Activated T-cell treated with anti-CD3 and anti-CD28 coated beads, Interleukin-2, amount 50 U/mL, for 24 hours (primary cell): ENCODE results near the gene TBC1D22A.

Experiments used
- DNase-seq: peaks from one replicate; pipeline ENCODE4 v3.0.0-alpha.2; 2020
- H3K27ac Mint-ChIP-seq: 2 replicates; pipeline ENCODE4 v1.8.0; 2020; ENCODE audit warnings: mild to moderate bottlenecking, mixed read lengths
- H3K27me3 Mint-ChIP-seq: 2 replicates; pipeline ENCODE4 v1.8.0; 2020; ENCODE audit warnings: mixed read lengths
- H3K36me3 Mint-ChIP-seq: 2 replicates; pipeline ENCODE4 v1.8.0; 2020; ENCODE audit warnings: low read depth, mixed read lengths
- H3K4me1 Mint-ChIP-seq: 2 replicates; pipeline ENCODE4 v1.8.0; 2020; ENCODE audit warnings: low read depth, mixed read lengths
- H3K4me3 Mint-ChIP-seq: 2 replicates; pipeline ENCODE4 v1.8.0; 2020; ENCODE audit warnings: mild to moderate bottlenecking, moderate library complexity, mixed read lengths
- H3K9me3 Mint-ChIP-seq: 2 replicates; pipeline ENCODE4 v1.8.0; 2020; ENCODE audit warnings: mixed read lengths

The TBC1D22A gene

DNA sequence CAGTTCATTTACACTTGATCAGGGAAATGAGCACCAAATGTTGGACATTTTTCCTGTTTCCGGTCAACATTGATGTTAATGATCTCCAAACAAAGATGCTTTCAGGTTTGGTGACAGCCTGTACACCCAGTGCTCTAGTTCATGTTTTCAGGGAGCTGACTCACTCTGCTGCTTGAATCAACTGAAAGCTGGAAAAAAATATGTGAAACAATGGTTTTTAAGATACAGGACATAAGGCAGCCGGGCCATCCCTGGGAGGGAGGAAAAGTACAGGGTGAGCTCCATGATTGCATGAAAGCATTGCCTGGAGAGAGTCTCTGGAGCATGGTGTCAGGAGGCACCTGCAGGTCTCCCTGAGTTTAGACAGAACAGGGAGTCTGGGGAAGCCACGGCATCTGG is 259.6 kb downstream of the TBC1D22A start:
- no peak for DNase-seq
- peaks cover 55% of the 10 kb centered on the region for H3K36me3 Mint-ChIP-seq
- no peaks in the 10 kb centered on the region for H3K27me3 Mint-ChIP-seq
- H3K4me1 Mint-ChIP-seq = peaks cover 39% of the 10 kb centered on the region
- peaks cover 4% of the 10 kb centered on the region for H3K9me3 Mint-ChIP-seq
- H3K27ac Mint-ChIP-seq = peak overlapping the region; percentile 87
- H3K4me3 Mint-ChIP-seq = no peak overlapping the region

GRCh38 chr22:47022475-47022874 is 260.0 kb downstream of the TBC1D22A start:
- Mint-ChIP-seq H3K9me3 (peaks cover 4% of the 10 kb centered on the region), H3K27me3 (no peaks in the 10 kb centered on the region), H3K36me3 (peaks cover 51% of the 10 kb centered on the region), H3K27ac (peak overlapping the region; percentile 87), H3K4me1 (peaks cover 39% of the 10 kb centered on the region), H3K4me3 (no peak overlapping the region)
- no peak for DNase-seq

GRCh38 chr22:47023871-47024270 is 261.4 kb downstream of the TBC1D22A start:
- H3K4me3 Mint-ChIP-seq = no peak overlapping the region
- peaks cover 39% of the 10 kb centered on the region for H3K36me3 Mint-ChIP-seq
- H3K27me3 Mint-ChIP-seq = no peaks in the 10 kb centered on the region
- peaks cover 4% of the 10 kb centered on the region for H3K9me3 Mint-ChIP-seq
- H3K4me1 Mint-ChIP-seq = peaks cover 39% of the 10 kb centered on the region
- no peak for DNase-seq
- H3K27ac Mint-ChIP-seq = no peak overlapping the region

DNA sequence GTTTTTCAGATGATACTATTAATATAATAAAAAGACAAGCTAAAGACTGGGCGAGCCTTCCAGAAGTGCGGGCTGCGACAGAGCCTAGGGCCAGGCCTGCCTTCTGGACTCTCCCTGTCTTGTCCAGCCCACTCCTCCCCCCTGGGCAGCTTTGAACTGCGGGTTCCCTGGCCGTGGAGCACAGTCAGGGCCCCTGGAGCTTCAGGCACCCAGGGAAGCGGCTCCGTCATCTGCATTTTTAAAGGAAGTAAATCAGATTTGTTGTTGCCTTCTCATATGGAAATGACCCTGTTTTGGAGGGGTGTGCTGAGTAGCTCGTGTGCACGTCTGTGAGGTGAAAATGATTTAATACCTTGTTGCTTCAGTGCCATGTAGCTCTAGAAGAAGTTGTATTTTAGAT is 265.3 kb downstream of the TBC1D22A start:
- peaks cover 26% of the 10 kb centered on the region for H3K36me3 Mint-ChIP-seq
- H3K9me3 Mint-ChIP-seq = no peaks in the 10 kb centered on the region
- H3K4me1 Mint-ChIP-seq = peaks cover 13% of the 10 kb centered on the region
- no peak overlapping the region for H3K27ac Mint-ChIP-seq
- H3K27me3 Mint-ChIP-seq = no peaks in the 10 kb centered on the region
- no peak for DNase-seq
- no peak overlapping the region for H3K4me3 Mint-ChIP-seq

DNA sequence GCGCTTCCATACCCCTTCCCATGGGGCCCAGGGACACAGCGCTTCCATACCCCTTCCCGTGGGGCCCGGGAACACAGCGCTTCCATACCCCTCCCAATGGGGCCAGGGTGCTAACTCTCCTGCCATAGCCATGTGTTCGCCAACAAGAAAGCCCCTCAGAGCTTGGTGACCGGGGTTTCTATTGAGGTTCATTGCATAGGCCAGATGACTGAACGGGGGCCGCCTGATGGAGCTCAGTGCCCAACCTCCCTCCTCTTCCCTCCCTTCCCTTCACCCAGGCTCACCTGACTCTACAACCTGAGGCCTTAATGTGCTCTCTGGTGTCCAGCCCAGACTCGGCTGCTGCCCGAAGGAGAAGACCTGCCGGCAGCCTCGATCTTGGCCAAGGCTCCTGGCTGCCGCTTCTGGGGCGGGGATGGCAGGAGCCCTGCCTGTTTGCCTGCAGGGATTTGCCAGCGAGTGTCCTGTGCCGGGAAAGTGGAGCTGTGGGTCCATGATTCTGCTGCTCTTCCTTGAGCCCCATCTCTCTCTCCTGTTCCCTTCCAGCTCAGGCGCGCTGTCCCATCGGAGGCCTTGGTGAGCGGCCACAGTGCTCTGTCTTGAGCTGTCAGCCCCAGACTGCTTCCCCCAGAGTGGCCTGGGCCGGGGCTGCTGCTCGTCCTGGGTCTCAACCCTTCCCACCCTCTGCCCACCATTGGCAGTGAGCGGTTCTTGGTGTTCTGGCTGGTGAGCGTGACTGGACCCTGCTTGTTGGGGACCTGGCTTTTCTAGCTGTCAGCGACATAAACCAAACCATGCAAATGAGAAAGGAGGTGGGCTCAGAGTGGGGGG is 267.0 kb downstream of the TBC1D22A start:
- Mint-ChIP-seq H3K36me3 (peaks cover 22% of the 10 kb centered on the region), H3K9me3 (no peaks in the 10 kb centered on the region), H3K4me1 (peaks cover 2% of the 10 kb centered on the region), H3K4me3 (no peak overlapping the region), H3K27ac (no peak overlapping the region), H3K27me3 (no peaks in the 10 kb centered on the region)
- no peak for DNase-seq

DNA sequence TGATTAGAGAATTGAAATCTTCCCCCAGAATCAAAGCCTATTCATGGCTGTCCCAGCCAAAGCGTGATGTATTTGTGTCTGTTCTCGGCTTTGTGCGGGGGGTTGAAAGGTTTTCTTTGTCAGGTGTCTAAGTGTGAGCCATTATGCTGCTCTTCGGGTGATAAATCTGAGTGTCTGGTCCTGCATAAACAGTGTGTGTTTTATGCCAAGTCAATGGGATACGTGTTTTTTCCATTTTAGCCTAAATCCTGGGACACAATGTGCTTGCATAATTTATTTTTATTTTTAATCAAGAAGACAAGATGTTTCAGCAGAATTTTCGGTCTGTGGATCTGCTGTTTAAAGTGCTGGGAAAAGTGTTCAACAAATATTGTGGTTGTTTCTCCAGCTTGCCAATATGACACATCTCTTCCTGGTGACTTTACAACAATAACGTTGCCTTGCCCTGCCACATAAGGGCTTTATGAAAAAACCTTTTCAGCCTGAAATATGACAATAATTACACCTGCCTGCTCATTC is 267.8 kb downstream of the TBC1D22A start:
- Mint-ChIP-seq H3K4me3 (no peak overlapping the region), H3K27ac (no peak overlapping the region), H3K36me3 (peaks cover 21% of the 10 kb centered on the region), H3K9me3 (no peaks in the 10 kb centered on the region), H3K4me1 (peaks cover 2% of the 10 kb centered on the region), H3K27me3 (no peaks in the 10 kb centered on the region)
- no peak for DNase-seq

DNA sequence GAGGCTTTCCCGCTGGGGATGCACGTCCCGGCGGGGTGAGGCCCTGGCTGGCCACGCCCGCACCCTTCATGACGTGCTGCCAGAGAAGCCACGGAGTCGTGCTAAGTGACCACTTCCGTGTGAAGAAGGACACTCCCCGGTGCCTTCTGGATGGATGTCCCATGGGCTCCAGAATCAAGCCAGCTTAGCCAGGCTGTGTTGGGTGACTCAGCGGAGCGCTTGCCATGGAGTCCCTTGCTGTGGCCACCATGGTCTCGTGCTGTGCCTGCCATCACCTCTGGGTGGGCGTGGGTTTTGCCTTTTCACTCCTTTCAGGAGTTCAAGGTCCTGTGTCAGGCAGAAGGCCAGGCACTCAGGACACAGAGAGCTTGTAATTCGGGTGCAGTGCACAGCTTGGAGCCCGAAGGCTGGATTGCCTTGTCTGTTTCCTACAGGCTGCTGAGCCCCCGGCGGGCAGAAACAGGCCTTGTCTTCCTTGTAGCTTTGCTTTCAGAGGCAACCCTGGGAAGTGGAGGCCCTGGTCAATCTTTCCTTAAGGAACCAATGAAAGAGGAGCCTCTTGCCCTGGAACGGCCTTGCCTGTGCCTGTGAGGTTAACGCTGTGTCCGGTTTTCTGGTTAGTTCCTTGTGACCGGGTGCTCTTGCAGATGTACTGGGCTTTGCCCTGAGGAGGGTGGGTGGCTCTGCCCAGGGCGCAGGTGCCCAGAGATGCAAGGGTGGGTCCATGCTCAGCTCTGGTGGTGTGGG is 268.6 kb downstream of the TBC1D22A start:
- H3K4me1 Mint-ChIP-seq = peaks cover 2% of the 10 kb centered on the region
- no peak overlapping the region for H3K4me3 Mint-ChIP-seq
- no peaks in the 10 kb centered on the region for H3K9me3 Mint-ChIP-seq
- DNase-seq = no peak
- peaks cover 24% of the 10 kb centered on the region for H3K36me3 Mint-ChIP-seq
- no peaks in the 10 kb centered on the region for H3K27me3 Mint-ChIP-seq
- no peak overlapping the region for H3K27ac Mint-ChIP-seq

DNA sequence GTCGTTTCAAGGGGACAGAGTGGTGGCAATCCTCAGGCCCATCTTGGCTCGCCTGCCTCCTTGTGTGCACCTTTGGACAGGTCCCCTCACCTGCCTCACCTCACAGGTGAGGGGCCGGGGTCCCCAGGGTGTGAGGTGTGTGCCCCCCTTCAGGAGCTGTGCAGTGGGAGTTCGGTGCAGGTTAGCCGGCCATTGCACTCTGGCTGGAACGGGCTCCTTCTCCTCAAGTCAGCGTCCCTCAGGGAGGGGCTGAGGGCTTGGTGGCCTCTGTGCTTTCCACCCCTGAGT is 269.1 kb downstream of the TBC1D22A start:
- peaks cover under 1% of the 10 kb centered on the region for H3K4me1 Mint-ChIP-seq
- no peaks in the 10 kb centered on the region for H3K9me3 Mint-ChIP-seq
- peaks cover 26% of the 10 kb centered on the region for H3K36me3 Mint-ChIP-seq
- no peak overlapping the region for H3K27ac Mint-ChIP-seq
- H3K27me3 Mint-ChIP-seq = no peaks in the 10 kb centered on the region
- no peak for DNase-seq
- H3K4me3 Mint-ChIP-seq = no peak overlapping the region

DNA sequence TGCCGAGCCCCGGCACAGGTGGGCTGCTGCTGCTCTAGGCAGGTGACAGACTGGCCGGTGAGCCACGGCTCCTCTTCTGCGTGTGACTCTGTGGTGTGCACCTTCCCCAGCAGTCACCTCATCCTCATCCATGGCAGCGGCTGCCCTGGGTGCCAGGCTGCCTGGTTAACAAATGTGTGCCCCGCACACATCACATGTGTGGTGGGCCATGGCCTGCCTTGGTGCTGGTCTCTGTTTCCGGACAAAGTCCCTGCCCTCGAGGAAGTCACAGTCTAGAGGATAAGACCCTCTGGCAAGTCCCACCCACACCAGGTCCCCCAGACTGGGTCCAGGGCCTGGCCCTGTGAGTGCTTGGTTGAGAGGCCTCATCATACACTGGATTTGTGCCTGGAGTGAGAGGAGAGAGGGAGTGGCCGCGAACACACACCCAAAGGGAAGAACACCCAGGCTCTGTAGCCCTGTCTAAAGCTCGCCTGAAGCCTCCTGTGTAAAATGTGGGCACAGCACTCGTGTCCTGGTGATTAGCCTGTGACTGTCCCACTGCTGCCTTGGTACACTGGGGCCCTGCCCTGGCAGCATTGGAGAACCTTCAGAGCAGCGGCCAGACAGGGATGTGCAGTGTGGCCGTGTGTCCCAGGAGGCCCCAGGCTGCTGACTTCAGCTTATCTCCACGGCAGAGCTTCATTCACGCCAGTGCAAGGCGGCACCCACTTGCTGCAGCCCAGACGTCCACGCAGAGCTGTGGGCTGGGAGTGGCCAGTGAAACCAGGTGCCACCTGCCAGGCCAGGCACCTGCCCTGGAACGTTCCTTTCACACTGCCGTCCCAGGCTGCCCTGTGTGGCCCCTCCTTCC is 269.9 kb downstream of the TBC1D22A start:
- no peak overlapping the region for H3K4me3 Mint-ChIP-seq
- peaks cover 32% of the 10 kb centered on the region for H3K36me3 Mint-ChIP-seq
- DNase-seq = no peak
- no peaks in the 10 kb centered on the region for H3K9me3 Mint-ChIP-seq
- H3K4me1 Mint-ChIP-seq = no peaks in the 10 kb centered on the region
- H3K27me3 Mint-ChIP-seq = no peaks in the 10 kb centered on the region
- H3K27ac Mint-ChIP-seq = no peak overlapping the region

DNA sequence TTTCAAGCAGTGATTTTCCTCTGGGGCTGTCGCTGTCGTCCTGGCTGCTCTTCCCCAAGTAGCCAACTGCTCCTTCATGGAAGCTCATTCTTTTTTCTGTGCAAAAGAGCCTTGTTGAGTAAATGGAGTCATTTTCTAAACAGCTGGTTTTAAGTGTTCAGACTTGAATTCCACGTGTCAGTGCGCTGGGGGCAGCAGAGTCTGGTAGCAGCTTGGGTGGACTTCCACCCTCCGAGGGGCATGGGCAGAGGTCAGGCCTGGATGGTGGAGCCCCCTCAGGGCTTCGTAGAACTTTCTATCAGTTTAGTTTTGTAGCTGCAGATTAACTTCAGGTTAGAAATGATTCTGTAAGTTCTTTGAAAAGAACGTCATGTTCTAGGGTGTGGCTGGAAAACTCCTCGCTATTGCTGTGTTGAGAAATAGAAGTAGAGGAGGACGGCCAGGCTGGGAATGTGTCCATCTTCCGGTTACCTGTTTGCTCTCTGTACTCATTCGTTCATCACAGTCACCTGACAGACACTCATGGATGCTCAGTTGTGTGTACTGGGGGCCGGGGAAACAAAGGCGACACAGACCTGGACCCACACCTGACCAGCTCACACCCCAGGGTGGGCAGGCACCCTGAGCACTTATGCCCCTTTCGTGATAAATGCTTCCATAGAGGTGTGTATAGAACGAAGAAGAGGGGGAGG is 270.7 kb downstream of the TBC1D22A start:
- Mint-ChIP-seq H3K4me3 (no peak overlapping the region), H3K9me3 (no peaks in the 10 kb centered on the region), H3K27ac (no peak overlapping the region)

DNA sequence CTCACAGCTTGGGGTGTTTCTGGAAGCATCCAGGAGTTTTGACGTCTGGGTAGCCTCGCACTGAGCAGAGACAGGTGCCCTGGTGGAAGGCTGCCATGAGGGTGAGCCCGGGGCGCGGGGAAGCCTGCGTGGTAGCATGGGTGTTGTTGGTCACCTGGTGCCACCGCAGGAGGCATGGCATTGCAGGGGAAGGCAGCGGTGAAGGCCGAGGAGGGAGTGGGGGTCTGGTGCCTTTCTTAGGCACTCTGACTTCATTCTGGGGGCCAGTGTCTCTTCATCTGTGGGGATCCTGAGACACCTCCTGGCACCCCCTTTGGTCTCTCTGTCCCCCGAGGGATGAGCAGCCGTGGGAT is 271.2 kb downstream of the TBC1D22A start:
- Mint-ChIP-seq H3K36me3 (peaks cover 41% of the 10 kb centered on the region), H3K4me1 (no peaks in the 10 kb centered on the region), H3K27me3 (no peaks in the 10 kb centered on the region), H3K4me3 (no peak overlapping the region), H3K9me3 (no peaks in the 10 kb centered on the region), H3K27ac (no peak overlapping the region)
- no peak for DNase-seq

More for the DNA sequence above, 270.7 kb downstream of the TBC1D22A start:
- no peak for DNase-seq
- H3K27me3 Mint-ChIP-seq = no peaks in the 10 kb centered on the region
- no peaks in the 10 kb centered on the region for H3K4me1 Mint-ChIP-seq
- peaks cover 37% of the 10 kb centered on the region for H3K36me3 Mint-ChIP-seq

GRCh38 chr22:47034076-47034808 is 271.8 kb downstream of the TBC1D22A start:
- no peak overlapping the region for H3K27ac Mint-ChIP-seq
- peaks cover 3% of the 10 kb centered on the region for H3K4me1 Mint-ChIP-seq
- no peaks in the 10 kb centered on the region for H3K9me3 Mint-ChIP-seq
- H3K36me3 Mint-ChIP-seq = peaks cover 47% of the 10 kb centered on the region
- no peaks in the 10 kb centered on the region for H3K27me3 Mint-ChIP-seq
- H3K4me3 Mint-ChIP-seq = no peak overlapping the region
- no peak for DNase-seq

DNA sequence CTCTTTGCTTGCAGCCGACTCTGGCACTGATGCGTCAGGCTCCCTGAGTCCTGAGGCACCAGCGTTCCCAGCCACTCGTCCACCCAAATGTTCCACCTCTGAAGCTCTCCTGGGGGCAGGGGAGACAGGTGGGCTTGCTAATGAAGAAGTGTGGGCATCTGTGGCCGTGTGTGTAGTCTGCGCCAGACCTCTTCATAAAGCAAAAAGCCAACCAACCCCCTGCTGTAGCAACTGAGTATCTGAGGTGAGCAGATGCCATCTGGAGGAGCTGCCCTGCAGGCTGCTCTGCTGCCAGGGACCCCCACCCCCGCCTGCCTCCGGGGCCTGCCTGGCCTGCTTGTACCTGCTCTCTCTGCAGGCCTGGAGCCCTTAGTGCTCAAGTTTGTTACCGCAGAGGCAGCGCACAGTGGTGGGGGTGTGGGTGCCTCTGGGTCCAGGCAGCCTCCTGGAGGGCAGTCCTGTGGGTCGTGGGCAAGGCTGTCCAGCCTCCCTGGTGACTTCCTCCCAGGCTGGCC is 272.5 kb downstream of the TBC1D22A start:
- H3K36me3 Mint-ChIP-seq = peaks cover 47% of the 10 kb centered on the region
- no peak overlapping the region for H3K27ac Mint-ChIP-seq

More for the DNA sequence above, 272.5 kb downstream of the TBC1D22A start:
- Mint-ChIP-seq H3K9me3 (no peaks in the 10 kb centered on the region), H3K27me3 (no peaks in the 10 kb centered on the region), H3K4me1 (peaks cover 3% of the 10 kb centered on the region), H3K4me3 (no peak overlapping the region)
- DNase-seq = no peak
